ENCODE measurements around the gene ARMCX2. TPM values are rescaled to one million over a fixed set of nuclear protein-coding genes. Genes with fewer than 3 reads are reported as not detected.
A peak's percentile ranks its signal among the peaks of the same experiment; 100 is the strongest.

The ARMCX2 gene
- 1 to 10 TPM; 2.4 to 2.6 TPM for total RNA-seq

GRCh38 chrX:101659601-101660063 is at the start of gene ARMCX2:
TSS of gene ARMCX2 (minus strand) at chrX:101659850. CDS start at chrX:101657588, 2,262 bp downstream.
- no peak for DNase-seq
- H3K27me3 Mint-ChIP-seq: peaks cover 6% of the 10 kb centered on the region
- H3K4me3 Mint-ChIP-seq: peak within 1 kb of the TSS; percentile 73
- POLR2A ChIA-PET: no interaction called here
- H3K9me3 Mint-ChIP-seq: no peaks in the 10 kb centered on the region
- H3K4me1 Mint-ChIP-seq: peaks cover 24% of the 10 kb centered on the region
- H3K27ac Mint-ChIP-seq: peak within 1 kb of the TSS; percentile 75
- H3K36me3 Mint-ChIP-seq (ENCODE audit: low read depth): no peaks in the 10 kb centered on the region
- CTCF ChIA-PET: no interaction called here

GRCh38 chrX:101709384-101709783 is 49.7 kb upstream of the ARMCX2 start:
- Mint-ChIP-seq H3K27ac (no peak overlapping the region), H3K36me3 (ENCODE audit: low read depth) (no peaks in the 10 kb centered on the region), H3K9me3 (no peaks in the 10 kb centered on the region), H3K4me1 (no peaks in the 10 kb centered on the region), H3K27me3 (no peaks in the 10 kb centered on the region), H3K4me3 (no peak overlapping the region)
- ChIA-PET POLR2A (no interaction called here), CTCF (no interaction called here)
- DNase-seq: no peak

GRCh38 chrX:101708163-101708562 is 48.5 kb upstream of the ARMCX2 start:
- H3K27me3 Mint-ChIP-seq: no peaks in the 10 kb centered on the region
- no peaks in the 10 kb centered on the region for H3K9me3 Mint-ChIP-seq
- POLR2A ChIA-PET: no interaction called here
- H3K36me3 Mint-ChIP-seq (ENCODE audit: low read depth): no peaks in the 10 kb centered on the region
- CTCF ChIA-PET: no interaction called here
- DNase-seq: no peak
- no peak overlapping the region for H3K27ac Mint-ChIP-seq
- no peaks in the 10 kb centered on the region for H3K4me1 Mint-ChIP-seq
- no peak overlapping the region for H3K4me3 Mint-ChIP-seq

GRCh38 chrX:101693476-101693875 is 33.8 kb upstream of the ARMCX2 start:
- Mint-ChIP-seq H3K9me3 (no peaks in the 10 kb centered on the region), H3K27me3 (no peaks in the 10 kb centered on the region), H3K4me3 (no peak overlapping the region), H3K4me1 (no peaks in the 10 kb centered on the region), H3K36me3 (ENCODE audit: low read depth) (no peaks in the 10 kb centered on the region), H3K27ac (no peak overlapping the region)
- POLR2A ChIA-PET: no interaction called here
- CTCF ChIA-PET: no interaction called here
- no peak for DNase-seq

GRCh38 chrX:101691835-101692234 is 32.2 kb upstream of the ARMCX2 start:
- CTCF ChIA-PET: no interaction called here
- no peaks in the 10 kb centered on the region for H3K4me1 Mint-ChIP-seq
- no peaks in the 10 kb centered on the region for H3K36me3 Mint-ChIP-seq (ENCODE audit: low read depth)
- H3K9me3 Mint-ChIP-seq: no peaks in the 10 kb centered on the region
- no peak overlapping the region for H3K27ac Mint-ChIP-seq
- POLR2A ChIA-PET: no interaction called here
- H3K27me3 Mint-ChIP-seq: no peaks in the 10 kb centered on the region
- H3K4me3 Mint-ChIP-seq: no peak overlapping the region
- no peak for DNase-seq

GRCh38 chrX:101686574-101686973 is 26.9 kb upstream of the ARMCX2 start:
- POLR2A ChIA-PET: no interaction called here
- Mint-ChIP-seq H3K4me3 (no peak overlapping the region), H3K27ac (no peak overlapping the region), H3K4me1 (no peaks in the 10 kb centered on the region), H3K36me3 (ENCODE audit: low read depth) (no peaks in the 10 kb centered on the region), H3K27me3 (peaks cover 2% of the 10 kb centered on the region), H3K9me3 (no peaks in the 10 kb centered on the region)
- DNase-seq: no peak
- CTCF ChIA-PET: interaction anchor here (0.5 kb wide), 1 partner anchor 43 kb away, joined by 3 read pairs; no protein-coding TSS in a partner anchor

- Mint-ChIP-seq H3K27ac (no peak overlapping the region), H3K9me3 (no peaks in the 10 kb centered on the region), H3K36me3 (ENCODE audit: low read depth) (no peaks in the 10 kb centered on the region), H3K4me1 (no peaks in the 10 kb centered on the region), H3K4me3 (no peak overlapping the region), H3K27me3 (peaks cover 2% of the 10 kb centered on the region)
- ChIA-PET POLR2A (no interaction called here), CTCF (interaction anchor here (0.5 kb wide), 1 partner anchor 42 kb away, joined by 3 read pairs; no protein-coding TSS in a partner anchor)
- DNase-seq: no peak
These were observed 26.3 kb upstream of the ARMCX2 start for GRCh38 chrX:101685923-101686322.

- Mint-ChIP-seq H3K27me3 (peaks cover 5% of the 10 kb centered on the region), H3K27ac (no peak overlapping the region), H3K9me3 (no peaks in the 10 kb centered on the region), H3K4me3 (no peak overlapping the region), H3K36me3 (ENCODE audit: low read depth) (no peaks in the 10 kb centered on the region), H3K4me1 (no peaks in the 10 kb centered on the region)
- no peak for DNase-seq
- ChIA-PET POLR2A (no interaction called here), CTCF (no interaction called here)
These were observed 23.1 kb upstream of the ARMCX2 start for GRCh38 chrX:101682723-101683122.

GRCh38 chrX:101677028-101677427 is 17.4 kb upstream of the ARMCX2 start:
- no peaks in the 10 kb centered on the region for H3K4me1 Mint-ChIP-seq
- peaks cover 10% of the 10 kb centered on the region for H3K27me3 Mint-ChIP-seq
- no peak overlapping the region for H3K4me3 Mint-ChIP-seq
- ChIA-PET CTCF (no interaction called here), POLR2A (no interaction called here)
- no peak overlapping the region for H3K27ac Mint-ChIP-seq
- H3K36me3 Mint-ChIP-seq (ENCODE audit: low read depth): no peaks in the 10 kb centered on the region
- H3K9me3 Mint-ChIP-seq: no peaks in the 10 kb centered on the region
- no peak for DNase-seq

- Mint-ChIP-seq H3K4me3 (no peak overlapping the region), H3K4me1 (no peaks in the 10 kb centered on the region), H3K9me3 (no peaks in the 10 kb centered on the region), H3K36me3 (ENCODE audit: low read depth) (no peaks in the 10 kb centered on the region), H3K27me3 (peaks cover 10% of the 10 kb centered on the region), H3K27ac (no peak overlapping the region)
- CTCF ChIA-PET: no interaction called here
- no peak for DNase-seq
- POLR2A ChIA-PET: no interaction called here
These were observed 16.9 kb upstream of the ARMCX2 start for GRCh38 chrX:101676571-101676970.

- no peaks in the 10 kb centered on the region for H3K9me3 Mint-ChIP-seq
- DNase-seq: no peak
These were observed 8.5 kb upstream of the ARMCX2 start for GRCh38 chrX:101668143-101668542.

GRCh38 chrX:101658661-101659491 is 774 bp downstream of the ARMCX2 start:
- no peaks in the 10 kb centered on the region for H3K9me3 Mint-ChIP-seq
- peak overlapping the region; percentile 75 for H3K27ac Mint-ChIP-seq
- peaks cover 6% of the 10 kb centered on the region for H3K27me3 Mint-ChIP-seq
- POLR2A ChIA-PET: no interaction called here
- peak overlapping the region; percentile 73 for H3K4me3 Mint-ChIP-seq
- CTCF ChIA-PET: no interaction called here
- no peaks in the 10 kb centered on the region for H3K36me3 Mint-ChIP-seq (ENCODE audit: low read depth)
- DNase-seq: peak; percentile 57
- peaks cover 26% of the 10 kb centered on the region for H3K4me1 Mint-ChIP-seq

More at GRCh38 chrX:101668143-101668542, 8.5 kb upstream of the ARMCX2 start:
- ChIA-PET CTCF (no interaction called here), POLR2A (no interaction called here)
- Mint-ChIP-seq H3K27me3 (peaks cover 3% of the 10 kb centered on the region), H3K36me3 (ENCODE audit: low read depth) (no peaks in the 10 kb centered on the region), H3K4me1 (no peaks in the 10 kb centered on the region), H3K4me3 (no peak overlapping the region), H3K27ac (no peak overlapping the region)

- no peak overlapping the region for H3K4me3 Mint-ChIP-seq
- H3K4me1 Mint-ChIP-seq: peaks cover 26% of the 10 kb centered on the region
- H3K36me3 Mint-ChIP-seq (ENCODE audit: low read depth): no peaks in the 10 kb centered on the region
- ChIA-PET CTCF (interaction anchor here (0.6 kb wide), 1 partner anchor 248 kb away, joined by 3 read pairs; no protein-coding TSS in a partner anchor), POLR2A (no interaction called here)
- H3K27me3 Mint-ChIP-seq: peaks cover 3% of the 10 kb centered on the region
- no peak for DNase-seq
- no peak overlapping the region for H3K27ac Mint-ChIP-seq
- no peaks in the 10 kb centered on the region for H3K9me3 Mint-ChIP-seq
These were observed 2.2 kb downstream of the ARMCX2 start for GRCh38 chrX:101657495-101657894.

GRCh38 chrX:101656817-101657216 is 2.8 kb downstream of the ARMCX2 start:
- Mint-ChIP-seq H3K27ac (peak overlapping the region; percentile 50), H3K4me1 (peaks cover 26% of the 10 kb centered on the region), H3K9me3 (no peaks in the 10 kb centered on the region), H3K36me3 (ENCODE audit: low read depth) (no peaks in the 10 kb centered on the region), H3K4me3 (no peak overlapping the region), H3K27me3 (peaks cover 3% of the 10 kb centered on the region)
- POLR2A ChIA-PET: no interaction called here
- DNase-seq: no peak
- CTCF ChIA-PET: interaction anchor here (0.6 kb wide), 2 partner anchors 248 to 1207 kb away, joined by 3 read pairs; no protein-coding TSS in a partner anchor
